Stimulated activated CD8-positive, alpha-beta memory T cell treated with anti-CD3 and anti-CD28 coated beads, Interleukin-15, amount 100 ng/mL, for 48 hours (primary cell): ENCODE measurements around the gene TSPAN4.

ENCODE experiments used
- DNase-seq, 2 donors: peaks; one replicate each; pipeline ENCODE4 v3.0.0-alpha.2; 2020; ENCODE audit warnings: low read depth in 2 of 2

The TSPAN4 gene

GRCh38 chr11:909406-909805 lies 66.8 kb downstream of the TSPAN4 start:
- no peak for DNase-seq

DNA sequence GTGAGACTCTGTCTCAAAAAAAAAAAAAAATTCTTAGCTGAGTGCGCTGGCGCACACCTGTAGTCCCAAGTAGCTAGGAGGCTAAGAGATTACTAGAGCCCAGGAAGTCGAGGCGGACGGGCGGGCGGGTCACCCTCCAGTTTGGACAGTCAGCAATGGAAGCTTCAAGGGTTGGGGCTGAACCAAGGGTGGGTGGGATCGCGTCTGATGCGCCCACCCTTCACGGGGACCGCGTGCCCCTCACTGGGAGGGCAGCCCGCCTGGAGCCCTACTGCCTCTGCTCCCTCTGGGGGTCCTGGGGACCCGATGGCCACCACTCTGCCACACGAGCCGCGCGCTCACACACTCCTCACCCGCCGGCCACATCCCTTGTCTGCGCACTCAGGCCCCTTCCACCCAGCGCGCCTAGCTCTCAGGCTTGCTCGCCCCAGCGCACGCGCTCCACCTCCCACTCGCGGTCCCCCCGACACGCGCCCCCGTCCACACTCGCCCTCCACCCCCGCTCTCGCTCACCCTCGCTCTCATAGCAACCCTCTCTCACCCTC lies 67.5 kb downstream of the TSPAN4 start:
- peak; percentile 15 to 25 for DNase-seq

- DNase-seq, result peak; percentile 83 to 88
Observed at GRCh38 chr11:910589-911030, 68.0 kb downstream of the TSPAN4 start, which contains the start of gene CHID1. Gene CHID1 (minus strand): TSS chr11:910810. CDS start chr11:904816, 5,994 bp downstream.

DNA sequence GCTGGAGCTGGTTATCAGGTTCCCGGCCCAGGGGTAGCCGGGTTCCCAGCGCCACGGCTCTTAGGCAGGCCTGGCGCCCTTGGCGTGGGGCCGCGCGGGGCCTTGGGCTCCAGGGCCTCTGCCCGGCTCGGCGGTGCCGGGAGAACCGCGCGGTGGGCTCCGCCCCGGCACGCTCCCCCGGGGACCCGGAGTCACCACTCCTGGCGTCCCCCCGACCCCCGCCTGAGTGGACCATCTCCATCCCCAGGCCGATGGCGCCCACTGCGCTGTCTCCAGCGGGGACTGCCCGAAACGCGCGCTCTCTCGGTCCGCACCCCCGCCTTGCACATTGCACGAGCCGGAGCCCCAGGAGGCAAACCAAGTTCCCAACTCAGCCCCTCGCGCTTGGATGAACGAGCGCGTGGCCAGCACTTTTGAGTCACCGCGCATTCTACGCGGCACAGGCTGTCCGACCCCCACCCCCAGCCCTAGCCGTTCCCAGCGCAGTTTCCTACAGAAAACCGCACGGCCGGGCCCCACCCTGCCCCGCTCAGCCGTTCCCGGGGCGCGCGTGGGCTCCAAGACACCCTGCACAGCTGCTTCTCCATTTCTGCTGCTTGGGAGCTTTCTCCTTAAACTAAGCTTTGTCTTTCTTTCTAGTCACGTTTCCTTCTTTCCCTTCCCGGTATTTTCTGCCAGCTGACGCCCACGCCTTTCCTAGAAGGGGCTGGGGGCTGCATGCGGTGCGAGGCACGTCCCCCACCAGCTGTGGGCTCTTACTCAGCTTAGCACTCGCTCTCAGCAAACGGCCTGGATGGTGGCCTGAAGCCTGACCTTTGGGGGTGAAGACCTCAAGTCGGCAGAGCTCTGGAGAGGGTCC lies 68.6 kb downstream of the TSPAN4 start:
- peak; percentile 23 to 41 for DNase-seq

- DNase-seq, result no peak
Observed at GRCh38 chr11:911890-912219, 69.2 kb downstream of the TSPAN4 start.

DNA sequence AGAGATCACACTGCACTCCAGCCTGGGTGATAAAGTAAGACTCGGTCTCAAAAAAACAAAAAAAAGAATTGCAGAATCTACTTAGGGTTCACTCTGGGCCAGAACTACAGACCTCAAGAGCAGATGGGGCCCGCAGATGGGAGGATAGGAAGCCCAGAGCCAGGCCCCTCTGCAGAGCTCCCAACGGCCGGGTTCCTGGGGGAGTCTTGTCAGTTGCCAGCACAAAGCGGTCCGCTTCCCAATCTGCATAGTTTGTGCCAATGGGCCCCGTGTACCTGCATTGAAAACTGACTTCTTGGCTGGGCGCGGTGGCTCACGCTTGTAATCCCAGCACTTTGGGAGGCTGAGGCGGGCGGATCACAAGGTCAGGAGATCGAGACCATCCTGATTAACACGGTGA lies 69.6 kb downstream of the TSPAN4 start:
- no peak for DNase-seq

GRCh38 chr11:913043-913442 lies 70.4 kb downstream of the TSPAN4 start:
- no peak for DNase-seq

DNA sequence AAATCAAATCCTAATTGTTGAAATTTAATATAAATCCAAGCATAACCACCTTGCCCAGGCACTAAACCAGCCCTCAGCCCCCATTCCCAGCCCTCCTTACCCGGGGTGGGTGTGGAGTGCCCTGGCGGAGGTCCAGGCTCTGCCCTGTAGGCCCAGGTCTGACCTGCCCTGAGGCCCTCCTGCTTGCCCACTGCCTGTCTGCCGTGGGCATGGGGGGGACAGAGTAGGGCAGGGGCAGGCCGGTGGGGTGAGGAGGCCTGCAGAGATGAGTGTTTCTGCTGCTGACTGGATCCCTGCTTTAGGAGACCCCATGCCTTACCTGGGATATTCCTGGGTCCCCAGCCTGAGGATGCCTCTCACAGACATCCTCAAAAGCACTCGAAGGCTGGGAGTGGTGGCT lies 71.6 kb downstream of the TSPAN4 start:
- no peak for DNase-seq

DNA sequence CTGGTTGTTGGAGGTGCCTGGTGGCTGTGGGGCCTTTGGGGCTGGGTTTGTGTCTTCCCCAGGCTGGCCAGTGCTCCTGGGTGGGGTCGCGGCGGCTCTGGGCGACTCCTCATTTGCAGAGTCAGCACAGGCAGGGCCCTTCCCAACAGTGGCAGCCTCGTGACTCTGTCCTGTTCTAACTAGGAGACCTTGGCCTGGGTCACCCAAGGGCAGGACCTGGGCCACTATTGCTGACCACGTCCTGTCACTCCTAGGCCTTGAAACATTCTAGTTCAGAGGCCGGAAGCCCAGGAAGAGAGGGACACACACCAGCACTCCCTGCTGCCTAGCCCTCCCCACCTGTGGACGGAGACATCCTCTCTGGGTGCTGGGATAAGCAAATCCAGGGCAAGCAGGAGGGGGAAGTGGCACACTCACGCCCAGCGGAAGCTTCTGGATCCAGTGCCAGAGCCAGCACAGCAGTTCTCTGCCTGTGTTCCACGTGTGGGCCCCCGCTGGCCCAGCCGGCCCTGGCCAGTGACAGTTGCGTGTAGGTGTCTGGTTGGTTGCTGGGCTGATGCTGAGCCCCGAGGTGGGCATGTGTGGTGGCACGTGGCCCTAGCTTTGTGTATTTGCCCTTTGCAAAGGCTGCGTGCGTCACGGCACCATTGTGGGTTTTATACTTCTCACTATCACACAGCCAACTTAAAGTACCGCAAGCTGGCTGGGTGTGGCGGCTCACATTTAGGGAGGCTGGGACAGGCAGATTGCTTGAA lies 72.3 kb downstream of the TSPAN4 start:
- DNase-seq, result no peak
